WERI-Rb-1 (cell line): Measurements from ENCODE around the gene GABRB1.

Experiments used
- DNase-seq: peaks from one replicate; pipeline ENCODE4 v3.0.0-alpha.2; 2020
- H3K27ac ChIP-seq: fragments of 250-450 bp; sonication (Bioruptor Pico); 2 replicates; pipeline ENCODE4 v1.5.1; 2020; ENCODE audit warnings: mild to moderate bottlenecking, moderate library complexity
- H3K27me3 ChIP-seq: fragments of 250-450 bp; sonication (Bioruptor Pico); 2 replicates; pipeline ENCODE4 v1.5.1; 2021; ENCODE audit warnings: mild to moderate bottlenecking, low read depth, moderate library complexity; ENCODE audit not compliant: insufficient read depth, severe bottlenecking
- H3K36me3 ChIP-seq: fragments of 250-450 bp; sonication (Bioruptor Pico); 2 replicates; pipeline ENCODE4 v1.5.1; 2020; ENCODE audit warnings: mild to moderate bottlenecking, moderate library complexity
- H3K4me3 ChIP-seq: 2 replicates; pipeline ENCODE4 v1.5.1; 2011; ENCODE audit warnings: low read depth, mild to moderate bottlenecking, control low read depth, low read length
- H3K9me3 ChIP-seq: fragments of 250-450 bp; sonication (Bioruptor Pico); 2 replicates; pipeline ENCODE4 v1.5.1; 2021; ENCODE audit warnings: mild to moderate bottlenecking, moderate library complexity; ENCODE audit not compliant: severe bottlenecking
- TF ChIP-seq, protein P1 (sequence below): IDR thresholded peaks from 2 replicates; pipeline ENCODE4 v1.5.1; 2011; ENCODE audit warnings: low read depth, mild to moderate bottlenecking, control low read depth, inconsistent platforms, low read length

Gene GABRB1

DNA sequence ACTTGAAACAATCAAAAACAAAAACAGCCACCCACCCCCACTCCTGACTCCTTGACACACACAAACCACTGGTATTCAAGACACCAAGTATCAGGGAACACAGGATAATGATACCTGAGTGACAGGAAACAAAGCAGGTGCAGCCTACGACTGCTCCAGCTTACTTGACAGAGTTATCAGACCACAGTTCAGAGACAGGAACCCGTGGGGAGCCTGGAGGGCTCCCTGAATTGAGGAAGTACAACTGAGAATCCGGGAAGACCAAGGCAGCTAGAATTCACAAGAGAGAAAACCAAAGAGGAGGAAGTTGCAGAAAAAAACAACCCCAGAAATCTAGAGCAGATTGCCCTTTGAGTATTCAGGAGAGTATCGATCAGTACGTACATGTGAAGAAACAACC lies 411.6 kb downstream of the GABRB1 start:
- H3K27me3 ChIP-seq, result no peaks in the 10 kb centered on the region
- no peak for DNase-seq
- H3K9me3 ChIP-seq, result no peaks in the 10 kb centered on the region
- no peaks in the 10 kb centered on the region for H3K36me3 ChIP-seq
- no peak overlapping the region for H3K4me3 ChIP-seq
- no peak overlapping the region for H3K27ac ChIP-seq
- TF ChIP-seq, protein P1, sequence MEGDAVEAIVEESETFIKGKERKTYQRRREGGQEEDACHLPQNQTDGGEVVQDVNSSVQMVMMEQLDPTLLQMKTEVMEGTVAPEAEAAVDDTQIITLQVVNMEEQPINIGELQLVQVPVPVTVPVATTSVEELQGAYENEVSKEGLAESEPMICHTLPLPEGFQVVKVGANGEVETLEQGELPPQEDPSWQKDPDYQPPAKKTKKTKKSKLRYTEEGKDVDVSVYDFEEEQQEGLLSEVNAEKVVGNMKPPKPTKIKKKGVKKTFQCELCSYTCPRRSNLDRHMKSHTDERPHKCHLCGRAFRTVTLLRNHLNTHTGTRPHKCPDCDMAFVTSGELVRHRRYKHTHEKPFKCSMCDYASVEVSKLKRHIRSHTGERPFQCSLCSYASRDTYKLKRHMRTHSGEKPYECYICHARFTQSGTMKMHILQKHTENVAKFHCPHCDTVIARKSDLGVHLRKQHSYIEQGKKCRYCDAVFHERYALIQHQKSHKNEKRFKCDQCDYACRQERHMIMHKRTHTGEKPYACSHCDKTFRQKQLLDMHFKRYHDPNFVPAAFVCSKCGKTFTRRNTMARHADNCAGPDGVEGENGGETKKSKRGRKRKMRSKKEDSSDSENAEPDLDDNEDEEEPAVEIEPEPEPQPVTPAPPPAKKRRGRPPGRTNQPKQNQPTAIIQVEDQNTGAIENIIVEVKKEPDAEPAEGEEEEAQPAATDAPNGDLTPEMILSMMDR, result no peak

DNA sequence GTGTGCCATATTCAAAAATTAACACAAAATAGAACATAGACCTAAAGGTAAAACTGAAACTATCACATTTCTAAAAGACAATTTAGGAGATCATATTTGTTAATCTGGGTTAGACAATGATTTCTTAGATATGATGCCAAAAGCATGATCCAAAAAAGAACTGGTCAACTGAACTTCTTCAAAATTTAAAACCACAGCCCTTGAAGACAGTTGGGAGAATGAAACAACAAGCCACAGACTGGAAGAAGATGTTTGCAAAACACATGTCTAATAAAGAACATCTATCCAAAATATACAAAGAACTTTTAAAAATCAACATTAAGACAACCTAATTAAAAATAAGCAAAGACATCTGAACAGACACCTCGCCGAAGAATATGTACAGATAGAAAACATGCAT lies 412.7 kb downstream of the GABRB1 start:
- Histone ChIP-seq H3K4me3 (no peak overlapping the region), H3K9me3 (no peaks in the 10 kb centered on the region), H3K27ac (no peak overlapping the region), H3K27me3 (no peaks in the 10 kb centered on the region), H3K36me3 (no peaks in the 10 kb centered on the region)
- no peak for DNase-seq
- TF ChIP-seq, protein P1, result no peak

DNA sequence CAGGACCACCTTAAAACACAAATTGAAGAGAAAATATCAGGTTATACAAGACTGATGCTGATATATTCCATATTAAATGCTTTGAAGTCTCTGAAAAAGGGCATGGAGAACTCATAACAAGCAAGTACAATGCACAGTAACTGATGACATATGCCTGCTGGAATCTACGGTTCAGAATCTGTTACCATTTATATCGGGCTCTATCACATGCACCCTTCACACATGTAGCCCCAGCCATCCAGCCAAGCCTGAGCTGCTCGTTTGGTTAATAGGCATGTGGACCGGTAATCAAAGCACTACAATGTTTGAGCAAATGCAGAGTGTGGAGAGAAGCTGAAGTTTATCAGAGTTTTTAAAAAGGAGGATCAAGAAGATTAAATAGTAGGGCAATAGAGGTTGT lies 420.3 kb downstream of the GABRB1 start:
- Histone ChIP-seq H3K36me3 (peaks cover 6% of the 10 kb centered on the region; the same call in 1 of the 2 replicates), H3K4me3 (no peak overlapping the region), H3K27me3 (no peaks in the 10 kb centered on the region), H3K9me3 (no peaks in the 10 kb centered on the region), H3K27ac (no peak overlapping the region)
- no peak for DNase-seq
- TF ChIP-seq, protein P1, result no peak

DNA sequence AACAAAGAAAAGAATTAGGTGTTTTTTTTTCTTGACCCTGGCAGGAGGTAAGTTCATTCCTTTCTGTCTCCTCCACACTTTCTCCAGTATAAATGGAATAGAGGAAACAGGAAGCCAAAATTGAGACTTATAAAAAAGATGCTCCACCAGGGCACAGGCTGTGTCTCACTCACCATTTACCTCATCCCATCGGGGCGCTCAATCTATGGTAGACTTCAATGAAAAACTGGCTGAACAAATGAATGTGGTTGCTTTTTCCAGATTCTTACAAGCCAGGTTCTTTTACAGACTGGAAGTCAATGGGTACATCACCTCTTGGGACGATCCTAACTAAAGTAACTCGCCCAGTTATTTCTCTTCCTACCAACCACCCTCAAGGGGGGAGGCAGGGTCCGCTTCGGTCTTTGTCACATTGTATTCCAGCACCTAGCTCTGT lies 431.4 kb downstream of the GABRB1 start:
- Histone ChIP-seq H3K9me3 (no peaks in the 10 kb centered on the region), H3K36me3 (peaks cover 8% of the 10 kb centered on the region; the same call in 1 of the 2 replicates), H3K27ac (peak overlapping the region; percentile 79), H3K4me3 (peak overlapping the region; percentile 77), H3K27me3 (no peaks in the 10 kb centered on the region)
- DNase-seq, result no peak
- TF ChIP-seq, protein P1, result no peak

DNA sequence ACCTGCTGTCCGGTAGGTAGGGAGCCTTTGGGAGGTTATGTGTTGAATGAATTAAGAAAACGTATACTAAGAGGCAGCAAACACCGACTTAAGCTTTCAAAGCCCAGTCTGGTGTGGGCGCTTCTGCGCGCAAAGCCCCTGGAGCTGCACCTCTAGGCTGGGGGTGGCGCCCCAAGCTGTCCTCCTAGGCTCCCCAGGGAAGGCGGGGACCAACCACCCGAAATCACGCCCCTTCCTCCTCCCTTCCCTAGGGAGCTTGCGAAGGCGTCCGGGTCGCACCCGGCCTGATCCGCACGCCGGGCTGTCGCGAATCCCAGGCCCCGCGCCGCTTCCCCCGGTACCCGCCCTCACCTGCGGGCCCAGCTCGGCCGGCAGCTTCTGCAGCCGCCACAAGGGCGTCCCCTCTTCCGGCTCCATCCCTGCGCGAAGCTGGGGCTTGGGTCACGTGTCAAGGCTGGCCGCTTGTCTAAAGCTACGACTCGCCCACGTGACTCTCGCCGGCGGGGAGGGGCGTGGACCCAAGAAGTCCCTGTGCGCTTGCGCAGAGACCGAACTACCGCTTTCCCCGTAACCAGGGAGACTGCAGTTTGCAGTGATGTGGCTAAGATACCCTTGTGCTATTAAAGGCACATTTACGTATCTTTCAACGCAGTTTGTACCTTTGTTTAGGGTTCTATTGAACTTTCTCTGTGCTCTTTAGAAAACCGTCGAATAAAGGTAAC lies 432.0 kb downstream of the GABRB1 start, which contains the start of gene COMMD8:
Gene COMMD8 (minus strand): TSS at position 468 of the 722 bp plus-strand sequence. CDS start 51 bp downstream, at position 417.
- no peaks in the 10 kb centered on the region for H3K27me3 ChIP-seq
- peak; percentile 97 for DNase-seq

More for the DNA sequence above, 432.0 kb downstream of the GABRB1 start, which contains the start of gene COMMD8:
- peak within 1 kb of the TSS; percentile 79 for H3K27ac ChIP-seq
- H3K9me3 ChIP-seq, result no peaks in the 10 kb centered on the region
- H3K4me3 ChIP-seq, result peak within 1 kb of the TSS; percentile 77
- peaks cover 8% of the 10 kb centered on the region; the same call in 1 of the 2 replicates for H3K36me3 ChIP-seq
- TF ChIP-seq, protein P1, result peak; percentile 30; the same call in 1 of the 2 replicates
